ENCODE results near the gene TUBGCP6.
"Not testable (repeated sequence)": the region's sequence is repeated elsewhere in the genome, so short reads cannot be mapped to it uniquely, and the experiment has no call there.

Gene TUBGCP6

GRCh38 chr22:50169774-50170341 is 75.0 kb downstream of the TUBGCP6 start:
- H3K27ac ChIP-seq (ENCODE audit: poor library complexity, severe bottlenecking), result no peak overlapping the region

GRCh38 chr22:50169181-50169759 is 75.6 kb downstream of the TUBGCP6 start:
- Histone ChIP-seq H3K9me3 (ENCODE audit: severe bottlenecking) (no peaks in the 10 kb centered on the region), H3K27me3 (ENCODE audit: insufficient read depth, poor library complexity, severe bottlenecking) (peaks cover 7% of the 10 kb centered on the region), H3K4me3 (ENCODE audit: severe bottlenecking) (peak overlapping the region; percentile 48), H3K36me3 (ENCODE audit: low read depth) (no peaks in the 10 kb centered on the region), H3K4me1 (ENCODE audit: insufficient read depth, poor library complexity, severe bottlenecking) (no peaks in the 10 kb centered on the region), H3K27ac (ENCODE audit: poor library complexity, severe bottlenecking) (no peak overlapping the region)
- no peak for DNase-seq (ENCODE audit: low spot score)
- TF ChIP-seq, protein P1, sequence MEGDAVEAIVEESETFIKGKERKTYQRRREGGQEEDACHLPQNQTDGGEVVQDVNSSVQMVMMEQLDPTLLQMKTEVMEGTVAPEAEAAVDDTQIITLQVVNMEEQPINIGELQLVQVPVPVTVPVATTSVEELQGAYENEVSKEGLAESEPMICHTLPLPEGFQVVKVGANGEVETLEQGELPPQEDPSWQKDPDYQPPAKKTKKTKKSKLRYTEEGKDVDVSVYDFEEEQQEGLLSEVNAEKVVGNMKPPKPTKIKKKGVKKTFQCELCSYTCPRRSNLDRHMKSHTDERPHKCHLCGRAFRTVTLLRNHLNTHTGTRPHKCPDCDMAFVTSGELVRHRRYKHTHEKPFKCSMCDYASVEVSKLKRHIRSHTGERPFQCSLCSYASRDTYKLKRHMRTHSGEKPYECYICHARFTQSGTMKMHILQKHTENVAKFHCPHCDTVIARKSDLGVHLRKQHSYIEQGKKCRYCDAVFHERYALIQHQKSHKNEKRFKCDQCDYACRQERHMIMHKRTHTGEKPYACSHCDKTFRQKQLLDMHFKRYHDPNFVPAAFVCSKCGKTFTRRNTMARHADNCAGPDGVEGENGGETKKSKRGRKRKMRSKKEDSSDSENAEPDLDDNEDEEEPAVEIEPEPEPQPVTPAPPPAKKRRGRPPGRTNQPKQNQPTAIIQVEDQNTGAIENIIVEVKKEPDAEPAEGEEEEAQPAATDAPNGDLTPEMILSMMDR (IDR thresholded peaks at IDR 0.05; ENCODE audit: poor library complexity, severe bottlenecking), result no peak
- ATAC-seq (ENCODE audit: low read depth), result no peak

More at GRCh38 chr22:50169774-50170341, 75.0 kb downstream of the TUBGCP6 start:
- Histone ChIP-seq H3K9me3 (ENCODE audit: severe bottlenecking) (no peaks in the 10 kb centered on the region), H3K4me1 (ENCODE audit: insufficient read depth, poor library complexity, severe bottlenecking) (no peaks in the 10 kb centered on the region), H3K36me3 (ENCODE audit: low read depth) (no peaks in the 10 kb centered on the region), H3K4me3 (ENCODE audit: severe bottlenecking) (peak overlapping the region; percentile 48), H3K27me3 (ENCODE audit: insufficient read depth, poor library complexity, severe bottlenecking) (peaks cover 7% of the 10 kb centered on the region)
- ATAC-seq (ENCODE audit: low read depth), result no peak
- DNase-seq (ENCODE audit: low spot score), result no peak
- TF ChIP-seq, protein P1 (IDR thresholded peaks at IDR 0.05; ENCODE audit: poor library complexity, severe bottlenecking), result no peak

DNA sequence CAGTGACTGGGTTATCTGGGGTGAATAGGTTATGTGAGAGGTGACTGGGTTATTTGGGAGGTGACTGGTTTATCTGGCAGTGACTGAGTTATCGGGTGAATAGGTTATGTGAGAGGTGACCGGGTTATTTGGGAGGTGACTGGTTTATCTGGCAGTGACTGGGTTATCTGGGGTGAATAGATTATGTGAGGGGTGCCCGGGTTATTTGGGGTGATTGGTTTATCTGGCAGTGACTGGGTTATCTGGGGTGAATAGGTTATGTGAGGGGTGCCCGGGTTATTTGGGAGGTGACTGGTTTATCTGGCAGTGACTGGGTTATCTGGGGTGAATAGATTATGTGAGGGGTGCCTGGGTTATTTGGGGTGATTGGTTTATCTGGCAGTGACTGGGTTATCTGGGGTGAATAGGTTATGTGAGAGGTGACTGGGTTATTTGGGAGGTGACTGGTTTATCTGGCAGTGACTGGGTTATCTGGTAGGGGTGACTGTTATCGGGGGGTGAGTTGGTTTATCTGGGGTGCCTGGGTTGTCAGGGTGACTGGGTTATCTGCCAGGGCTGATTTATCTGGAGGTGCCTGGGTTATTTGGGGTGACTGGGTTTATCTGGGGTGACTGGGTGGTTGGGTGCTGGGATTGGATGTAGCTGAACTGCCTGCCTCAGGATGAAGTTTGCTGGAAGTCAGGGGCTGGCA is 76.2 kb downstream of the TUBGCP6 start:
- H3K36me3 ChIP-seq (ENCODE audit: low read depth); ATAC-seq (ENCODE audit: low read depth); DNase-seq (ENCODE audit: low spot score); H3K27ac ChIP-seq (ENCODE audit: poor library complexity, severe bottlenecking); H3K4me3 ChIP-seq (ENCODE audit: severe bottlenecking); H3K4me1 ChIP-seq (ENCODE audit: insufficient read depth, poor library complexity, severe bottlenecking); H3K9me3 ChIP-seq (ENCODE audit: severe bottlenecking); H3K27me3 ChIP-seq (ENCODE audit: insufficient read depth, poor library complexity, severe bottlenecking): not testable (repeated sequence)

DNA sequence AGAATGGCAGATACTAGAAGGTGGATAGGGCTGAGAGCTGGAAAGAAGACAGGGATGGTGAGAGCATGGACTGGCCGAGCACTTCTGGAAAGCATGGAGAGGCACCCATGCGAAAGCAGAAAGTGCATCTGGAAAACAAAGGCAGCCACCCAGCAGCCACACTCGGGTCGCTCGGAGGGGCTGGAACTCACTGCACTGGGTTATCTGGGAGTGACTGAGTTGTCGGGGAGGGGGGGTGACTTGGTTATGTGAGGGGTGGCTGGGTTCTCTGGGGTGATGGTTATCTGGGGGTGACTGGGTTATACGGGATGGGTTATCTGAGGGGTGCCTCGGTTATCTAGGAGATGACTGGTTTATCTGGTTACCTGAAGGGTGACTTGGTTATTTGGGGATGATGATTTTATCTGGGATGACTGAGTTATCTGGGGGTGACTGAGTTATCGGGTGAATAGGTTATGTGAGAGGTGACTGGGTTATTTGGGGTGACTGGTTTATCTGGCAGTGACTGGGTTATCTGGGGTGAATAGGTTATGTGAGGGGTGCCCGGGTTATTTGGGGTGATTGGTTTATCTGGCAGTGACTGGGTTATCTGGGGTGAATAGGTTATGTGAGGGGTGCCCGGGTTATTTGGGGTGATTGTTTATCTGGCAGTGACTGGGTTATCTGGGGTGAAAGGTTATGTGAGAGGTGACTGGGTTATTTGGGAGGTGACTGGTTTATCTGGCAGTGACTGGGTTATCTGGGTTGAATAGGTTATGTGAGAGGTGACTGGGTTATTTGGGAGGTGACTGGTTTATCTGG is 76.9 kb downstream of the TUBGCP6 start:
- peak; percentile 40 for DNase-seq (ENCODE audit: low spot score)
- Histone ChIP-seq H3K36me3 (ENCODE audit: low read depth) (no peaks in the 10 kb centered on the region), H3K9me3 (ENCODE audit: severe bottlenecking) (no peaks in the 10 kb centered on the region), H3K27me3 (ENCODE audit: insufficient read depth, poor library complexity, severe bottlenecking) (peaks cover 7% of the 10 kb centered on the region), H3K4me1 (ENCODE audit: insufficient read depth, poor library complexity, severe bottlenecking) (no peaks in the 10 kb centered on the region), H3K27ac (ENCODE audit: poor library complexity, severe bottlenecking) (no peak overlapping the region), H3K4me3 (ENCODE audit: severe bottlenecking) (no peak overlapping the region)
- TF ChIP-seq, protein P1 (IDR thresholded peaks at IDR 0.05; ENCODE audit: poor library complexity, severe bottlenecking), result no peak
- ATAC-seq (ENCODE audit: low read depth), result no peak

Measured in RWPE2 (cell line).